ENCODE data around the gene CORT. TPM values are rescaled to one million over a fixed set of nuclear protein-coding genes. Genes with fewer than 3 reads are reported as not detected.

CORT gene
- total and polyA plus RNA-seq, 11 donors = 0.19 to 0.37 TPM; not detected in 9

- intact Hi-C loops (cut with DNase I) = no loop called here
- WGBS, 4 donors = 88 to 92% (median 90%) methylated on average over 7 of the region's 7 CpGs
Observed at GRCh38 chr1:10444795-10445397, 4.9 kb upstream of the CORT start.

DNA sequence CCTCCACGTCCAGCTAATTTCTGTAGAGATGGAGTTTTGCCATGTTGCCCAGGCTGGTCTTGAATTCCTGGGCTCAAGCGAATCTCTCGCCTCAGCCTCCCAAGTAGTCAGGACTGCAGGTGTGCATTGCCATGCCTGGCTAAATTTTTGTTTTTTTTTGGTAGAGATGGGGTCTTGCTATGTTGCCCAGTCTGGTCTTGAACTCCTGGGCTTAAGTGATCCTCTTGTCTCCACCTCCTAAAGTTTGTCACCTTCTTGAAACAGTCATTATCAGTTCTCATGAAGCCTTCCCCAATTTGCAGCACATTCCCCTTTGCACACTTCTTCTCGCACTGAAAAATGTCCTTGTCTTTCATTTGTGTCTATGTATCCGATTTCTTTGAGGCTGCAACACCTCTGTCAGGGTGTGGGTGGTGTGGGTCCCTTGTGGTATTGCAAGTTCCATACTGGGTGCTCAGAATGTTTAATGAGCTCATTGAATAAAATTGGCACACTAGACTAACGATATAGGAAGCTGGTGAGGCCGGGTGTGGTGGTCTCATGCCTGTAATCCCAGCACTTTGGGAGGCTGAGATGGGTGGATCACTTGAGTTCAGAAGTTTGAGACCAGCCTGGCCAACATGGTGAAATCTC lies 2.9 kb upstream of the CORT start:
- no peak for ATAC-seq
- Histone ChIP-seq H3K36me3 (peaks cover 0 to 17% (median 0%) of the 10 kb centered on the region in 9 donors), H3K4me3 (no peak overlapping the region), H3K4me1 (peaks cover 0 to 11% (median 3%) of the 10 kb centered on the region in 12 donors), H3K27ac (no peak overlapping the region), H3K9me3 (no peaks in the 10 kb centered on the region), H3K27me3 (no peaks in the 10 kb centered on the region)
- WGBS, 4 donors = 95 to 97% (median 95%) methylated on average over 7 of the region's 7 CpGs
- intact Hi-C loops (cut with DNase I) = no loop called here
- no peak for DNase-seq
- no peak for TF ChIP-seq POLR2A (IDR thresholded peaks at IDR 0.05)
- no peak for TF ChIP-seq CTCF (IDR thresholded peaks at IDR 0.05)

More at GRCh38 chr1:10444795-10445397, 4.9 kb upstream of the CORT start:
- Histone ChIP-seq H3K27me3 (no peaks in the 10 kb centered on the region), H3K27ac (no peak overlapping the region), H3K9me3 (no peaks in the 10 kb centered on the region), H3K4me1 (no peaks in the 10 kb centered on the region), H3K4me3 (no peak overlapping the region), H3K36me3 (peaks cover 0 to 30% (median 3%) of the 10 kb centered on the region in 9 donors)
- TF ChIP-seq POLR2A (IDR thresholded peaks at IDR 0.05) (no peak), CTCF (IDR thresholded peaks at IDR 0.05) (no peak)
- DNase-seq (no peak), ATAC-seq (no peak)

DNA sequence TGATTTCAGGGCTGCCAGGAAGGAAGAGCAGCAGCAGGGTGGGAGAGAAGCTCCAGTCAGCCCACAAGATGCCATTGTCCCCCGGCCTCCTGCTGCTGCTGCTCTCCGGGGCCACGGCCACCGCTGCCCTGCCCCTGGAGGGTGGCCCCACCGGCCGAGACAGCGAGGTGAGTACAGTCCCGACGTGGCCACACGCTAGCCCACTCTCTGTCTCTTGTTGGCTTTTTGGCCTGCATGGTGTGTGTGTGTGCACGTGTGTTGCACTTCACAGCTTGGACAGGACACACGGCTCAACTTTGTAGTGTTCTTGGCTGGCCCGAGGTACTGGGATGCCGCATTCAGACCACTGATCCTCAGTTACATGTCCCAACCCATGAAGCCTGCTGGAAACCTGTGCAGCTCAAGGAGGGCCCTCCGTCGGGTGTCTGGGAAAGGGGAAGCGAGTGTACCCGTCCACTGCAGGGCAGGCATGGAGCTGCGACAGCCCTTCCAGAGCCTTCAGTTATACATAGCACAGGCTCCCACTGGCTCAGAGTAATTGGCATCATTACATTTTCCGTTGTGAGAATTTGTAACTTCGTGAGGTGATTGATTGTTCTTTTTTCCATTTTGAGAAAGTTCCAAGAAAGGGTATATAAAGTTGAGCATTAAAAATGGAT lies 454 bp downstream of the CORT start:
- Histone ChIP-seq H3K27me3 (no peaks in the 10 kb centered on the region), H3K4me1 (peaks cover 0 to 11% (median 3%) of the 10 kb centered on the region in 12 donors), H3K9me3 (no peaks in the 10 kb centered on the region), H3K27ac (no peak overlapping the region), H3K4me3 (no peak overlapping the region), H3K36me3 (no peaks in the 10 kb centered on the region)
- DNase-seq (no peak), ATAC-seq (no peak)
- TF ChIP-seq POLR2A (IDR thresholded peaks at IDR 0.05) (no peak), CTCF (IDR thresholded peaks at IDR 0.05) (no peak)
- WGBS, 4 donors = 81 to 83% (median 82%) methylated on average over 21 of the region's 21 CpGs
- intact Hi-C loops (cut with DNase I) = no loop called here

DNA sequence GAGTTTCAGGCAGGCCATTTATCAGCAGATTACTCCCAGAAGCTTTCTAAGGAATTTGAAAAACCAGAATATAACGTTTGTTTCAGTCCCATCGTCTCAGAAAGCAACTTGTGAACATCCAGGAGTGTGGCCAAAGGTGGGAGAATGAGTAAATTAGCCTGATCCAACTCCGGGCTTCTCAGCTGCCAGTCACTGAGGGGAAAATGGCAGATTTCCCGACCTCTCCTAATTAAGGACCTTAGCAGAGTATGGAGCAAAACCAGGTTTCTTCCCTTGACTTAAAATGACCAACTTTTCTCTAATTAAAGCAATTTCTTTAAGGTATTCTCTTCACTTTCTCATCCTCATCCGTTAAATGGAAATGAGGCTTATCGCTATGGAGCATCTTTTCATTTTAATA lies 1.0 kb downstream of the CORT start:
- no peaks in the 10 kb centered on the region for H3K36me3 ChIP-seq
- peaks cover 0 to 11% (median 3%) of the 10 kb centered on the region in 12 donors for H3K4me1 ChIP-seq
- H3K27me3 ChIP-seq = no peaks in the 10 kb centered on the region
- peak overlapping the region in 1 of 12 donors; percentile 22 for H3K4me3 ChIP-seq
- ATAC-seq (no peak), DNase-seq (no peak)
- no peaks in the 10 kb centered on the region for H3K9me3 ChIP-seq
- intact Hi-C loops (cut with DNase I) = no loop called here
- WGBS, 4 donors = 38 to 50% (median 46%) methylated on average over 6 of the region's 6 CpGs
- H3K27ac ChIP-seq = peak overlapping the region in 1 of 12 donors; percentile 10
- TF ChIP-seq POLR2A (IDR thresholded peaks at IDR 0.05) (no peak), CTCF (IDR thresholded peaks at IDR 0.05) (no peak)
